ENCODE data around the gene GANAB. TPM values are rescaled to one million over a fixed set of nuclear protein-coding genes. Genes with fewer than 3 reads are reported as not detected.

The GANAB gene
- total and polyA plus RNA-seq, 2 of the 13 experiments (the other 11 are each of a cell fraction or from before 2014, with no cell fraction given): 99.5 to 234 TPM

GRCh38 chr11:62621567-62622470 lies 24.6 kb downstream of the GANAB start, which contains the start of gene B3GAT3 (continued):
- TF ChIP-seq BORCS8-MEF2B (CRISPR knock-in tag; IDR thresholded peaks at IDR 0.05) (peak; percentile 94), ZNF766 (CRISPR knock-in tag; IDR thresholded peaks at IDR 0.05; ENCODE audit: borderline replicate concordance) (peak; percentile 69; the same call in 1 of the 2 replicates), NFE2L1 (CRISPR knock-in tag; IDR thresholded peaks at IDR 0.05; ENCODE audit: borderline replicate concordance) (no peak), DBP (CRISPR knock-in tag; IDR thresholded peaks at IDR 0.05; ENCODE audit: not compliant biosample characterization) (no peak), ZNF710 (CRISPR knock-in tag; IDR thresholded peaks at IDR 0.05; ENCODE audit: borderline replicate concordance) (peak; percentile 80), ZIK1 (CRISPR knock-in tag; IDR thresholded peaks at IDR 0.05; ENCODE audit: borderline replicate concordance, low read depth) (peak; percentile 82; the same call in 1 of the 2 replicates), ZBTB8A (CRISPR knock-in tag; IDR thresholded peaks at IDR 0.05; ENCODE audit: borderline replicate concordance, low read depth) (no peak), RELA (CRISPR knock-in tag; IDR thresholded peaks at IDR 0.05) (no peak), ZFP91 (CRISPR knock-in tag; IDR thresholded peaks at IDR 0.05; ENCODE audit: borderline replicate concordance) (peak; percentile 84), PCBP2 (optimal IDR thresholded peaks at IDR 0.05; ENCODE audit: low read depth, low read length, poor library complexity, severe bottlenecking) (no peak), KAT7 (CRISPR knock-in tag; IDR thresholded peaks at IDR 0.05; ENCODE audit: borderline replicate concordance) (peak; percentile 83), SNAPC5 (CRISPR knock-in tag; IDR thresholded peaks at IDR 0.05; ENCODE audit: borderline replicate concordance) (no peak), SP2 (CRISPR knock-in tag; IDR thresholded peaks at IDR 0.05) (peak; percentile 76), TERF1 (CRISPR knock-in tag; IDR thresholded peaks at IDR 0.05) (no peak), SOX13 (IDR thresholded peaks at IDR 0.05) (no peak), SOX13 (CRISPR knock-in tag; conservative IDR thresholded peaks at IDR 0.05 in 1 of 2, IDR thresholded peaks at IDR 0.05 in 1 of 2) (peak in 1 of 2 experiments; percentile 70; a peak in 3 of 4 replicates), ESRRA (CRISPR knock-in tag; IDR thresholded peaks at IDR 0.05; ENCODE audit: low read depth) (no peak; the same call in 1 of the 2 replicates), ZFP41 (CRISPR knock-in tag; IDR thresholded peaks at IDR 0.05; ENCODE audit: borderline replicate concordance) (no peak; the same call in 1 of the 2 replicates), ZNF446 (CRISPR knock-in tag; IDR thresholded peaks at IDR 0.05) (0 out of 2 replicates have a peak, but pooled peaks have one; percentile 22), ZNF747 (CRISPR knock-in tag; IDR thresholded peaks at IDR 0.05; ENCODE audit: borderline replicate concordance) (peak; percentile 87), CREB3 (CRISPR knock-in tag; IDR thresholded peaks at IDR 0.05) (0 out of 2 replicates have a peak, but pooled peaks have one; percentile 40)
